Heart left ventricle (tissue), 16 donors: ENCODE data around the gene XXYLT1. TPM values are rescaled to one million over a fixed set of nuclear protein-coding genes. Genes with fewer than 3 reads are reported as not detected.
A peak's percentile ranks its signal among the peaks of the same experiment; 100 is the strongest.

Experiments
- ATAC-seq, 4 donors: fragments of 200-7000 bp; cut with Tn5 transposase; one replicate each; pipeline ENCODE4 v1.9.1; 2020 to 2022; ENCODE audit warnings: moderate library complexity in 4 of 4, mild to moderate bottlenecking in 3 of 4, moderate number of reproducible peaks in 1 of 4
- DNase-seq, 5 donors: peaks; one replicate each; pipeline ENCODE4 v3.0.0-alpha.2; 2020
- H3K27ac ChIP-seq, 12 donors: fragments of 200-600 bp; sonication (generic) in 4 of 12; one replicate each; pipeline versions ENCODE4 v1.5.0 to v1.8.0; 2016 to 2022; ENCODE audit warnings: mild to moderate bottlenecking in 2 of 12
- H3K27me3 ChIP-seq, 9 donors: fragments of 200-600 bp; sonication (generic) in 2 of 9; one replicate each; pipeline versions ENCODE4 v1.5.1 to v1.8.0; 2016 to 2022; ENCODE audit warnings: mild to moderate bottlenecking in 3 of 9
- H3K36me3 ChIP-seq, 9 donors: fragments of 200-600 bp; sonication (generic) in 2 of 9; one replicate each; pipeline versions ENCODE4 v1.5.0 to v1.8.0; 2018 to 2022; ENCODE audit warnings: mild to moderate bottlenecking in 2 of 9
- H3K4me1 ChIP-seq, 12 donors: fragments of 200-600 bp; sonication (generic) in 4 of 12; one replicate each; pipeline versions ENCODE4 v1.5.0 to v1.8.0; 2016 to 2022; ENCODE audit warnings: mild to moderate bottlenecking in 3 of 12
- H3K4me3 ChIP-seq, 12 donors: fragments of 200-600 bp; sonication (generic) in 4 of 12; one replicate each; pipeline versions ENCODE4 v1.5.0 to v1.8.0; 2017 to 2022; ENCODE audit warnings: mild to moderate bottlenecking in 9 of 12, moderate library complexity in 4 of 12
- H3K9me3 ChIP-seq, 12 donors: fragments of 200-600 bp; sonication (generic) in 4 of 12; one replicate each; pipeline versions ENCODE4 v1.5.0 to v1.8.0; 2016 to 2022; ENCODE audit warnings: mild to moderate bottlenecking in 1 of 12
- CTCF ChIP-seq, 12 donors: fragments of 200-600 bp; sonication (generic) in 4 of 12; IDR thresholded peaks; one replicate each; pipeline versions ENCODE4 v1.5.0 to v1.8.0; 2018 to 2022; ENCODE audit warnings: antibody characterized with exemption in 12 of 12, mild to moderate bottlenecking in 5 of 12
- POLR2A ChIP-seq, 2 donors: fragments of 450-650 bp; IDR thresholded peaks; one replicate each; pipeline ENCODE4 v1.6.1; 2017; ENCODE audit warnings: antibody characterized with exemption in 2 of 2, mild to moderate bottlenecking in 2 of 2, moderate library complexity in 2 of 2
- WGBS, 4 donors: extraction: QIAGEN DNeasy Blood & Tissue Kit in 2 of 4; methylation state at CpG; one replicate each; pipeline versions ENCODE4 v1.1.5 to v1.1.7; 2013 to 2018; 5-methylcytosine and 5-hydroxymethylcytosine counted together
- intact Hi-C, 10 donors: fragments of 100-400 bp; cut with DNase I; formaldehyde crosslinking; loops; one replicate each; pipeline versions ENCODE4 v1.11.1 to v1.14.2; 2022
- polyA plus RNA-seq, 2 donors: library from polyadenylated mRNA; stranded (reverse); fragments of 200-250 nt; gene quantifications; one replicate each; pipeline ENCODE4 v1.2.3, GENCODE V29; 2013
- total RNA-seq, 9 donors: library from RNA; depleted of rRNA in 2 of 9; stranded (reverse); fragments of >200 nt in 2 of 9; fragmentation: NEBNext Ultra II Directional in 3 of 9; extraction: Animal tissue kit (Norgen Biotek cat#: 25700) in 3 of 9; gene quantifications; one replicate each; pipeline versions ENCODE4 v1.1.0 to v1.2.4, GENCODE V29; 2016 to 2023
- donor health status: ischemic (EF 13 %, LVEDD 7.1; RV severe dilation, severe dysfunction).
- donor health status: healthy with polysubstance abuse.
- donor health status: DM: no; HTN: yes; CAD: no.
- donor health status: DM: no; HTN: no; CAD: no.
- donor health status: ischemic (EF 25% LVEDD 6.9; RV normal size, moderate dysfunction).
- donor health status: ischemic (EF 25% LVEDD 5.7; RV mildly dilated, moderate dysfunction).
- donor health status: healthy.
- donor health status: DM: yes; HTN: yes; CAD: no.
- donor health status: ischemic (EF 35%, LVEDD 5.7; RV mildly dilated, moderate dysfunction).
- donor health status: nonischemic (EF 11% LVEDD 7.7; RV severe dilation, severe dysfunction).
- donor health status: DM: yes; HTN: yes; CAD: no.
- donor health status: PGD.
- donor health status: ischemic (EF 29% LVEDD 5.4; RV normal size, mild dysfunction).
- donor health status: nonischemic (EF 23%, LVEDD 6.1; RV moderate dilation, normal function).

XXYLT1 gene
- total and polyA plus RNA-seq, 11 donors = 1.9 to 8.6 (median 4.8) TPM

- Histone ChIP-seq H3K9me3 (no peaks in the 10 kb centered on the region), H3K4me3 (no peak overlapping the region), H3K4me1 (peaks cover 0 to 7% (median 0%) of the 10 kb centered on the region in 12 donors), H3K36me3 (no peaks in the 10 kb centered on the region), H3K27ac (peak overlapping the region in 1 of 12 donors; percentile 65), H3K27me3 (no peaks in the 10 kb centered on the region)
- no peak for DNase-seq
- WGBS, 4 donors = 87 to 90% (median 89%) methylated on average over 4 of the region's 4 CpGs
- no peak for ATAC-seq
- TF ChIP-seq POLR2A (IDR thresholded peaks at IDR 0.05) (no peak), CTCF (IDR thresholded peaks at IDR 0.05) (no peak)
- intact Hi-C loops = loop anchor here in 1 of 10 donors (10.0 kb wide), 1 partner anchor 112 kb away; no protein-coding TSS in a partner anchor
Measured at GRCh38 chr3:195133013-195133412, 137.9 kb downstream of the XXYLT1 start.

- TF ChIP-seq CTCF (IDR thresholded peaks at IDR 0.05) (no peak), POLR2A (IDR thresholded peaks at IDR 0.05) (no peak)
- no peak overlapping the region for H3K4me3 ChIP-seq
- H3K9me3 ChIP-seq = no peaks in the 10 kb centered on the region
- H3K27ac ChIP-seq = no peak overlapping the region
- no peaks in the 10 kb centered on the region for H3K27me3 ChIP-seq
- H3K36me3 ChIP-seq = no peaks in the 10 kb centered on the region
- 92 to 98% (median 97%) methylated on average over 4 of the region's 4 CpGs for WGBS, 4 donors
- H3K4me1 ChIP-seq = peaks cover 0 to 10% (median 2%) of the 10 kb centered on the region in 12 donors
- intact Hi-C loops = loop anchor here in 1 of 10 donors (10.0 kb wide), 1 partner anchor 114 kb away; no protein-coding TSS in a partner anchor
- no peak for ATAC-seq
- DNase-seq = no peak
Measured at GRCh38 chr3:195131176-195131575, 139.8 kb downstream of the XXYLT1 start.

- peaks cover 0 to 18% (median 7%) of the 10 kb centered on the region in 12 donors for H3K4me1 ChIP-seq
- H3K27me3 ChIP-seq = no peaks in the 10 kb centered on the region
- 88 to 92% (median 90%) methylated on average over 11 of the region's 11 CpGs for WGBS, 4 donors
- no peaks in the 10 kb centered on the region for H3K36me3 ChIP-seq
- intact Hi-C loops = loop anchor here in 2 of 10 donors (10.0 kb wide), 2 partner anchors 115 to 125 kb away; no protein-coding TSS in a partner anchor
- TF ChIP-seq CTCF (IDR thresholded peaks at IDR 0.05) (no peak), POLR2A (IDR thresholded peaks at IDR 0.05) (no peak)
- no peaks in the 10 kb centered on the region for H3K9me3 ChIP-seq
- H3K4me3 ChIP-seq = no peak overlapping the region
- DNase-seq (no peak), ATAC-seq (no peak)
- H3K27ac ChIP-seq = no peak overlapping the region
Measured at GRCh38 chr3:195129644-195130492, 141.1 kb downstream of the XXYLT1 start.

GRCh38 chr3:195129072-195129643 lies 141.8 kb downstream of the XXYLT1 start:
- Histone ChIP-seq H3K4me1 (peaks cover 0 to 25% (median 14%) of the 10 kb centered on the region in 12 donors), H3K27ac (peak overlapping the region in 1 of 12 donors; percentile 19), H3K36me3 (no peaks in the 10 kb centered on the region), H3K4me3 (no peak overlapping the region), H3K27me3 (no peaks in the 10 kb centered on the region), H3K9me3 (no peaks in the 10 kb centered on the region)
- no peak for ATAC-seq
- no peak for TF ChIP-seq CTCF (IDR thresholded peaks at IDR 0.05)
- no peak for TF ChIP-seq POLR2A (IDR thresholded peaks at IDR 0.05)
- no peak for DNase-seq
- 91 to 96% (median 92%) methylated on average over 12 of the region's 12 CpGs for WGBS, 4 donors
- intact Hi-C loops = loop anchor here in 1 of 10 donors (10.0 kb wide), 1 partner anchor 126 kb away; no protein-coding TSS in a partner anchor
